T-cell (primary cell): ENCODE data around the gene NRGN. TPM values are rescaled to one million over a fixed set of nuclear protein-coding genes. Genes with fewer than 3 reads are reported as not detected.

Source experiments
- ATAC-seq, 4 experiments: fragments of 200-7000 bp in 3 of 4; fragments of 150-1000 bp in 1 of 4; cut with Tn5 transposase; replicated peaks in 1 of 4; 1 replicate in 3 of 4; 2 replicates in 1 of 4; pipeline ENCODE4 v1.10.0; 2021; ENCODE audit warnings: moderate library complexity in 3 of 4, mild to moderate bottlenecking in 2 of 4, moderate number of reproducible peaks in 1 of 4
- CTCF ChIA-PET, 2 donors: fragments of 300-600 bp; sonication (Branson Sonifier 250); formaldehyde crosslinking; loops; one replicate each; lab custom pipeline; 2022; ENCODE audit warnings: antibody characterized with exemption in 2 of 2; lab: Charles Lee
- POLR2A ChIA-PET, 2 donors: fragments of 300-600 bp; sonication (Branson Sonifier 250); formaldehyde crosslinking; loops; one replicate each; lab custom pipeline; 2022; ENCODE audit warnings: antibody characterized with exemption in 2 of 2; lab: Charles Lee
- DNase-seq, 35 experiments: peaks; one replicate each; pipeline versions ENCODE4 v3.0.0 to v3.0.0-alpha.2; 2013 to 2023
- H3K27ac ChIP-seq: one replicate; pipeline ENCODE4 v1.5.1; 2013; ENCODE audit warnings: low read length
- H3K27me3 ChIP-seq, 2 experiments: replicated peaks in 1 of 2; 1 replicate in 1 of 2; 2 replicates in 1 of 2; pipeline versions ENCODE4 v1.6.1 to v1.7.0; 2013; ENCODE audit warnings: low read length in 1 of 2, mixed read lengths in 1 of 2; ENCODE audit not compliant: control insufficient read depth in 2 of 2, insufficient read depth in 2 of 2; ENCODE audit errors: extremely low read depth in 1 of 2
- H3K36me3 ChIP-seq, 2 donors: 1 replicate in 1 of 2; 2 replicates in 1 of 2; pipeline versions ENCODE4 v1.6.1 to v1.7.0; 2013; ENCODE audit warnings: low read length in 1 of 2; ENCODE audit not compliant: control insufficient read depth in 2 of 2, insufficient read depth in 1 of 2; ENCODE audit errors: extremely low read depth in 1 of 2
- H3K4me1 ChIP-seq, 2 experiments: 1 replicate in 1 of 2; 2 replicates in 1 of 2; pipeline versions ENCODE4 v1.6.1 to v1.7.0; 2013; ENCODE audit warnings: low read length in 2 of 2, mixed read lengths in 1 of 2; ENCODE audit not compliant: insufficient read depth in 2 of 2, control insufficient read depth in 1 of 2; ENCODE audit errors: extremely low read depth in 1 of 2
- H3K4me3 ChIP-seq, 2 donors: 1 replicate in 1 of 2; 2 replicates in 1 of 2; pipeline versions ENCODE4 v1.5.1 to v1.7.0; 2013; ENCODE audit warnings: mild to moderate bottlenecking in 2 of 2, low read length in 1 of 2, moderate library complexity in 1 of 2; ENCODE audit not compliant: control insufficient read depth in 1 of 2; ENCODE audit errors: extremely low read depth in 1 of 2
- H3K9me3 ChIP-seq: 2 replicates; pipeline ENCODE4 v1.7.0; 2013
- H3K27ac Mint-ChIP-seq, 2 donors: one replicate each; pipeline ENCODE4 v1.8.0; 2020 to 2021; ENCODE audit warnings: mild to moderate bottlenecking in 2 of 2, mixed read lengths in 2 of 2
- H3K27me3 Mint-ChIP-seq, 2 donors: one replicate each; pipeline ENCODE4 v1.8.0; 2021 to 2022; ENCODE audit warnings: mixed read lengths in 2 of 2
- H3K36me3 Mint-ChIP-seq: one replicate; pipeline ENCODE4 v1.8.0; 2021; ENCODE audit warnings: mixed read lengths
- H3K4me1 Mint-ChIP-seq, 3 donors: one replicate each; pipeline ENCODE4 v1.8.0; 2020 to 2022; ENCODE audit warnings: mixed read lengths in 3 of 3, mild to moderate bottlenecking in 1 of 3
- H3K4me3 Mint-ChIP-seq, 3 donors: one replicate each; pipeline ENCODE4 v1.8.0; 2020 to 2022; ENCODE audit warnings: mild to moderate bottlenecking in 3 of 3, mixed read lengths in 3 of 3, moderate library complexity in 3 of 3
- H3K9me3 Mint-ChIP-seq, 3 donors: one replicate each; pipeline ENCODE4 v1.8.0; 2020 to 2022; ENCODE audit warnings: mixed read lengths in 3 of 3
- WGBS: methylation state at CpG from one replicate; pipeline ENCODE4 v1.1.5; 2013; ENCODE audit warnings: missing lambda C conversion rate; ENCODE audit not compliant: insufficient coverage; 5-methylcytosine and 5-hydroxymethylcytosine counted together
- total RNA-seq, 35 experiments: library from RNA in 6 of 35; stranded (reverse) in 6 of 35; fragments of 120-200 nt in 1 of 35; gene quantifications; one replicate each; pipeline versions ENCODE4 v1.2.1 to v1.2.4 and lab custom pipeline; 2013 to 2026

NRGN gene
- total RNA-seq, 5 donors from 2014 or later (not counting 1 experiment from before 2014, with no cell fraction given) = 0.26 to 11.0 (median 0.89) TPM

- no peak overlapping the region for H3K27ac ChIP-seq
- H3K27me3 Mint-ChIP-seq = peaks cover 15 to 27% of the 10 kb centered on the region in 2 donors
- H3K36me3 Mint-ChIP-seq = no peaks in the 10 kb centered on the region
- no peaks in the 10 kb centered on the region for H3K36me3 ChIP-seq
- CTCF ChIA-PET = interaction anchor here (0.5 to 1.1 kb wide), 8 partner anchors 9 to 631 kb away, joined by 3 to 5 read pairs (median 3); partner anchors contain the start of gene NRGN (in 1 of the 2)
- H3K4me1 Mint-ChIP-seq = peaks cover under 1 to 30% (median 3%) of the 10 kb centered on the region in 3 donors
- H3K27me3 ChIP-seq = peaks cover 0 to 46% of the 10 kb centered on the region in 2 experiments
- peak overlapping the region; percentile 55 to 74 for H3K27ac Mint-ChIP-seq
- no peaks in the 10 kb centered on the region for H3K9me3 Mint-ChIP-seq
- 41% methylated on average over 5 of the region's 10 CpGs for WGBS
- DNase-seq (no peak), ATAC-seq (no peak)
- POLR2A ChIA-PET = no interaction called here
- peaks cover 0 to 10% of the 10 kb centered on the region in 2 experiments for H3K4me1 ChIP-seq
- H3K4me3 ChIP-seq = peak overlapping the region in 1 of 2 donors; percentile 34
- no peaks in the 10 kb centered on the region for H3K9me3 ChIP-seq
- H3K4me3 Mint-ChIP-seq = peak overlapping the region; percentile 17 to 61 (median 55)
These were observed 12.8 kb downstream of the NRGN start for GRCh38 chr11:124752471-124753102.

GRCh38 chr11:124753205-124753604 is 13.5 kb downstream of the NRGN start:
- ATAC-seq = no peak
- peaks cover 0 to 13% of the 10 kb centered on the region in 2 experiments for H3K4me1 ChIP-seq
- Mint-ChIP-seq H3K36me3 (no peaks in the 10 kb centered on the region), H3K27ac (no peak overlapping the region), H3K27me3 (peaks cover 17 to 33% of the 10 kb centered on the region in 2 donors), H3K9me3 (no peaks in the 10 kb centered on the region), H3K4me1 (peaks cover 3 to 35% (median 4%) of the 10 kb centered on the region in 3 donors), H3K4me3 (no peak overlapping the region)
- no peaks in the 10 kb centered on the region for H3K36me3 ChIP-seq
- ChIA-PET CTCF (interaction anchor here (0.5 to 1.1 kb wide), 4 partner anchors 9 to 1516 kb away, joined by 3 to 5 read pairs (median 4); no protein-coding TSS in a partner anchor), POLR2A (no interaction called here)
- DNase-seq = no peak
- H3K4me3 ChIP-seq = no peak overlapping the region
- H3K27me3 ChIP-seq = peaks cover 0 to 52% of the 10 kb centered on the region in 2 experiments
- no peaks in the 10 kb centered on the region for H3K9me3 ChIP-seq
- H3K27ac ChIP-seq = no peak overlapping the region

- POLR2A ChIA-PET = no interaction called here
- H3K4me3 Mint-ChIP-seq = no peak overlapping the region
These were observed 13.9 kb downstream of the NRGN start for GRCh38 chr11:124753624-124754023.

GRCh38 chr11:124754309-124754708 is 14.6 kb downstream of the NRGN start:
- H3K27ac ChIP-seq = no peak overlapping the region
- ChIA-PET CTCF (interaction anchor here (0.6 to 1.0 kb wide), 2 partner anchors 8 to 105 kb away, joined by 3 read pairs; no protein-coding TSS in a partner anchor), POLR2A (no interaction called here)
- Mint-ChIP-seq H3K4me1 (peaks cover 10 to 37% (median 10%) of the 10 kb centered on the region in 3 donors), H3K36me3 (no peaks in the 10 kb centered on the region), H3K27me3 (peaks cover 21 to 43% of the 10 kb centered on the region in 2 donors), H3K27ac (peak overlapping the region in 1 of 2 donors; percentile 25), H3K4me3 (no peak overlapping the region), H3K9me3 (no peaks in the 10 kb centered on the region)
- H3K4me1 ChIP-seq = peaks cover 8 to 21% of the 10 kb centered on the region in 2 experiments
- 86% methylated on average over 1 of the region's 4 CpGs for WGBS
- no peaks in the 10 kb centered on the region for H3K36me3 ChIP-seq
- H3K27me3 ChIP-seq = peaks cover 0 to 63% of the 10 kb centered on the region in 2 experiments
- ATAC-seq = no peak
- H3K9me3 ChIP-seq = no peaks in the 10 kb centered on the region
- no peak overlapping the region for H3K4me3 ChIP-seq
- DNase-seq = no peak

More at GRCh38 chr11:124753624-124754023, 13.9 kb downstream of the NRGN start:
- Mint-ChIP-seq H3K9me3 (no peaks in the 10 kb centered on the region), H3K27me3 (peaks cover 21 to 37% of the 10 kb centered on the region in 2 donors), H3K27ac (no peak overlapping the region), H3K36me3 (no peaks in the 10 kb centered on the region), H3K4me1 (peaks cover 7 to 38% (median 7%) of the 10 kb centered on the region in 3 donors)
- H3K9me3 ChIP-seq = no peaks in the 10 kb centered on the region
- peaks cover 2 to 14% of the 10 kb centered on the region in 2 experiments for H3K4me1 ChIP-seq
- 92% methylated on average over 6 of the region's 7 CpGs for WGBS
- DNase-seq (no peak), ATAC-seq (no peak)
- H3K27ac ChIP-seq = no peak overlapping the region
- CTCF ChIA-PET = interaction anchor here in 1 of 2 donors (0.5 kb wide), 1 partner anchor 1516 kb away, joined by 5 read pairs; no protein-coding TSS in a partner anchor
- no peak overlapping the region for H3K4me3 ChIP-seq
- H3K36me3 ChIP-seq = no peaks in the 10 kb centered on the region
- H3K27me3 ChIP-seq = peaks cover 0 to 56% of the 10 kb centered on the region in 2 experiments

- no peaks in the 10 kb centered on the region for H3K9me3 Mint-ChIP-seq
- H3K4me3 ChIP-seq = no peak overlapping the region
- 75% methylated on average over 2 of the region's 6 CpGs for WGBS
- H3K36me3 Mint-ChIP-seq = no peaks in the 10 kb centered on the region
- ChIA-PET CTCF (interaction anchor here in 1 of 2 donors (1.0 to 1.2 kb wide), 2 partner anchors 8 kb away, joined by 3 to 11 read pairs; no protein-coding TSS in a partner anchor), POLR2A (no interaction called here)
- H3K36me3 ChIP-seq = no peaks in the 10 kb centered on the region
- no peak for ATAC-seq
- H3K27me3 ChIP-seq = peaks cover 0 to 67% of the 10 kb centered on the region in 2 experiments
- H3K9me3 ChIP-seq = no peaks in the 10 kb centered on the region
- H3K27ac Mint-ChIP-seq = peak overlapping the region in 1 of 2 donors; percentile 25
- H3K27ac ChIP-seq = no peak overlapping the region
- H3K4me3 Mint-ChIP-seq = no peak overlapping the region
- peaks cover 11 to 39% (median 12%) of the 10 kb centered on the region in 3 donors for H3K4me1 Mint-ChIP-seq
- peaks cover 21 to 43% of the 10 kb centered on the region in 2 donors for H3K27me3 Mint-ChIP-seq
- peaks cover 12 to 25% of the 10 kb centered on the region in 2 experiments for H3K4me1 ChIP-seq
- no peak for DNase-seq
These were observed 15.0 kb downstream of the NRGN start for GRCh38 chr11:124754710-124755109.

- H3K27ac Mint-ChIP-seq = no peak overlapping the region
- H3K4me3 Mint-ChIP-seq = no peak overlapping the region
- DNase-seq (no peak), ATAC-seq (peak in 1 of 4 experiments; percentile 21)
- no peaks in the 10 kb centered on the region for H3K9me3 ChIP-seq
- POLR2A ChIA-PET = no interaction called here
- peaks cover 0 to 79% of the 10 kb centered on the region in 2 experiments for H3K27me3 ChIP-seq
- peaks cover 15 to 39% of the 10 kb centered on the region in 2 experiments for H3K4me1 ChIP-seq
- no peak overlapping the region for H3K4me3 ChIP-seq
- CTCF ChIA-PET = interaction anchor here in 1 of 2 donors (0.5 to 1.2 kb wide), 2 partner anchors 10 to 82 kb away, joined by 3 to 11 read pairs; partner anchors contain the start of gene SPA17
- WGBS = 87% methylated on average over 3 of the region's 9 CpGs
- no peak overlapping the region for H3K27ac ChIP-seq
- no peaks in the 10 kb centered on the region for H3K36me3 ChIP-seq
- H3K9me3 Mint-ChIP-seq = no peaks in the 10 kb centered on the region
- H3K36me3 Mint-ChIP-seq = no peaks in the 10 kb centered on the region
- peaks cover 29 to 52% of the 10 kb centered on the region in 2 donors for H3K27me3 Mint-ChIP-seq
- H3K4me1 Mint-ChIP-seq = peaks cover 18 to 38% (median 18%) of the 10 kb centered on the region in 3 donors
These were observed 16.5 kb downstream of the NRGN start for GRCh38 chr11:124756033-124756752.
